Measurements from ENCODE around the gene INPP5K. TPM values are rescaled to one million over a fixed set of nuclear protein-coding genes. Genes with fewer than 3 reads are reported as not detected.

INPP5K gene
- total RNA-seq, 1 experiment from 2014 or later, result 26.2 TPM

- no TSS peak for BruUV-seq (replicated peaks)
- TF ChIP-seq CTCF (conservative IDR thresholded peaks at IDR 0.05; ENCODE audit: low read depth, low read length) (no peak), EZH2 (IDR thresholded peaks at IDR 0.05; ENCODE audit: borderline replicate concordance, low read depth, low read length, poor library complexity, severe bottlenecking) (no peak)
- no peaks in the 10 kb centered on the region for H3K4me1 ChIP-seq (ENCODE audit: insufficient read depth, low read length, poor library complexity, severe bottlenecking)
- no peak overlapping the region for H3K4me3 ChIP-seq (ENCODE audit: low read depth, low read length, poor library complexity, severe bottlenecking)
- intact Hi-C loops (cut with micrococcal nuclease; ENCODE audit: unreplicated experiment), result no loop called here
- ChIA-PET CTCF (interaction anchor here (1.1 kb wide), 1 partner anchor 35 kb away, joined by 3 read pairs; no protein-coding TSS in a partner anchor), POLR2A (ENCODE audit: low non-redundant PET) (no interaction called here)
- no peaks in the 10 kb centered on the region for H3K9me3 ChIP-seq (ENCODE audit: low read depth, low read length, poor library complexity, severe bottlenecking)
- no peaks in the 10 kb centered on the region for H3K27me3 ChIP-seq (replicated peaks; ENCODE audit: insufficient read depth, low read depth, low read length, poor library complexity)
- no peak for DNase-seq (ENCODE audit: low spot score)
- H3K27ac ChIP-seq (ENCODE audit: low read depth, low read length, poor library complexity, severe bottlenecking), result no peak overlapping the region
- no peaks in the 10 kb centered on the region for H3K36me3 ChIP-seq (ENCODE audit: insufficient read depth, low read length, poor library complexity, severe bottlenecking)
Measured at GRCh38 chr17:1498233-1498632, 18.2 kb downstream of the INPP5K start.

- no peaks in the 10 kb centered on the region for H3K9me3 ChIP-seq (ENCODE audit: low read depth, low read length, poor library complexity, severe bottlenecking)
- no peak overlapping the region for H3K27ac ChIP-seq (ENCODE audit: low read depth, low read length, poor library complexity, severe bottlenecking)
- no peak for TF ChIP-seq EZH2 (IDR thresholded peaks at IDR 0.05; ENCODE audit: borderline replicate concordance, low read depth, low read length, poor library complexity, severe bottlenecking)
- no peak for TF ChIP-seq CTCF (conservative IDR thresholded peaks at IDR 0.05; ENCODE audit: low read depth, low read length)
- CTCF ChIA-PET, result interaction anchor here (1.1 kb wide), 1 partner anchor 35 kb away, joined by 3 read pairs; no protein-coding TSS in a partner anchor
- no peaks in the 10 kb centered on the region for H3K4me1 ChIP-seq (ENCODE audit: insufficient read depth, low read length, poor library complexity, severe bottlenecking)
- BruUV-seq (replicated peaks), result no TSS peak
- no peaks in the 10 kb centered on the region for H3K36me3 ChIP-seq (ENCODE audit: insufficient read depth, low read length, poor library complexity, severe bottlenecking)
- H3K27me3 ChIP-seq (replicated peaks; ENCODE audit: insufficient read depth, low read depth, low read length, poor library complexity), result no peaks in the 10 kb centered on the region
- POLR2A ChIA-PET (ENCODE audit: low non-redundant PET), result no interaction called here
- no peak overlapping the region for H3K4me3 ChIP-seq (ENCODE audit: low read depth, low read length, poor library complexity, severe bottlenecking)
- no peak for DNase-seq (ENCODE audit: low spot score)
- intact Hi-C loops (cut with micrococcal nuclease; ENCODE audit: unreplicated experiment), result no loop called here
Measured at GRCh38 chr17:1497831-1498230, 18.6 kb downstream of the INPP5K start.

GRCh38 chr17:1496869-1497268, 19.5 kb downstream of the INPP5K start:
- DNase-seq (ENCODE audit: low spot score), result no peak
- BruUV-seq (replicated peaks), result no TSS peak
- Histone ChIP-seq H3K4me3 (ENCODE audit: low read depth, low read length, poor library complexity, severe bottlenecking) (no peak overlapping the region), H3K36me3 (ENCODE audit: insufficient read depth, low read length, poor library complexity, severe bottlenecking) (no peaks in the 10 kb centered on the region), H3K27ac (ENCODE audit: low read depth, low read length, poor library complexity, severe bottlenecking) (no peak overlapping the region), H3K9me3 (ENCODE audit: low read depth, low read length, poor library complexity, severe bottlenecking) (no peaks in the 10 kb centered on the region), H3K4me1 (ENCODE audit: insufficient read depth, low read length, poor library complexity, severe bottlenecking) (peaks cover 2% of the 10 kb centered on the region), H3K27me3 (replicated peaks; ENCODE audit: insufficient read depth, low read depth, low read length, poor library complexity) (no peaks in the 10 kb centered on the region)
- TF ChIP-seq EZH2 (IDR thresholded peaks at IDR 0.05; ENCODE audit: borderline replicate concordance, low read depth, low read length, poor library complexity, severe bottlenecking) (no peak), CTCF (conservative IDR thresholded peaks at IDR 0.05; ENCODE audit: low read depth, low read length) (no peak)
- ChIA-PET CTCF (no interaction called here), POLR2A (ENCODE audit: low non-redundant PET) (no interaction called here)
- intact Hi-C loops (cut with micrococcal nuclease; ENCODE audit: unreplicated experiment), result no loop called here

All from A673 (cell line).